Central memory CD8-positive, alpha-beta T cell (primary cell): ENCODE measurements around the gene NAT9.
A peak's percentile ranks its signal among the peaks of the same experiment; 100 is the strongest.

Experiments
- ATAC-seq: fragments of 150-1000 bp; cut with Tn5 transposase; replicated peaks from 2 replicates; pipeline ENCODE4 v1.10.0; 2022; ENCODE audit warnings: mild to moderate bottlenecking, moderate FRiP score, moderate number of reproducible peaks; ENCODE audit not compliant: poor library complexity, severe bottlenecking; ENCODE audit errors: extremely low read depth
- DNase-seq, 2 donors: peaks; one replicate each; pipeline ENCODE4 v3.0.0; 2021; ENCODE audit warnings: low spot score in 2 of 2
- H3K27ac Mint-ChIP-seq: one replicate; pipeline ENCODE4 v1.8.0; 2022; ENCODE audit warnings: low read depth, mild to moderate bottlenecking, moderate library complexity, mixed read lengths
- H3K27me3 Mint-ChIP-seq: one replicate; pipeline ENCODE4 v1.8.0; 2022; ENCODE audit warnings: mixed read lengths
- H3K36me3 Mint-ChIP-seq: one replicate; pipeline ENCODE4 v1.8.0; 2022; ENCODE audit warnings: mild to moderate bottlenecking, moderate library complexity, mixed read lengths; ENCODE audit not compliant: insufficient read depth
- H3K4me1 Mint-ChIP-seq: one replicate; pipeline ENCODE4 v1.8.0; 2022; ENCODE audit warnings: mixed read lengths
- H3K4me3 Mint-ChIP-seq: one replicate; pipeline ENCODE4 v1.8.0; 2022; ENCODE audit warnings: mild to moderate bottlenecking, moderate library complexity, mixed read lengths
- H3K9me3 Mint-ChIP-seq: one replicate; pipeline ENCODE4 v1.8.0; 2022; ENCODE audit warnings: mixed read lengths

NAT9 gene

DNA sequence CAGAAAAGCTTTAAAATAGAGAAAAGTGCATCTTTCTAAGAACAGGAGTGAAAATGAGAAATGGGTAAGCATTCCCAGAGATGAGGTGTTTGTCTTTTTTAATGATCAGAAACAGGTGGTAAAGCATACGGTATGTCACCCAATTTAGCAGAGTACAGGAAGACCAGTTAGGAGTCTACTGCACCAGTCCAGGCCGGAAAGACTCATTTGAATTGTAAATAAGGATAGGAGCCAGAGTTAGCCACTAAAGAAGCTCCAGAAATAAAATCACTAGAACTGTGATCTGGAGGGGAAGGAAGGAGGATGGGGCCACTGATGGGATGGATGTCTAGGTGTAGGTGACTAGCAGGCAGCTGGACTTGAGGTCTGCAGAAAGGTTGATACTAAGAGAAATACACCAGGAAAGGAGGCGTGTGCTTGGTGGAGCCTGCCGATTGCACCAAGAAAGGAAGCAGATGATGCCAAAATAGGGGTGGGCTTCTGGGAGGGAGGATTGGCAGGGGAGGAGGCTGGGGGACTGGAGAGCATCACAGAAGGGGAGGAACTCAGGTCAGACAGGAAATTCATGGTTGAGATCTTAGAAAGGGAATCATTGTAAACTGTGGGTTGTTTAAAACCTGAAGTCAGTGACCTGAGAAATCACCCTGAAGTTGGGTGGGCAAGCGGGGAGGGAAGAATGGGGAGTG is 8.1 kb upstream of the NAT9 start:
- Mint-ChIP-seq H3K36me3 (peaks cover 25% of the 10 kb centered on the region), H3K9me3 (no peaks in the 10 kb centered on the region), H3K4me1 (peaks cover 53% of the 10 kb centered on the region), H3K27ac (peak overlapping the region; percentile 47), H3K27me3 (no peaks in the 10 kb centered on the region), H3K4me3 (no peak overlapping the region)
- DNase-seq (no peak), ATAC-seq (no peak)

GRCh38 chr17:74782571-74782970 is 6.4 kb upstream of the NAT9 start:
- ATAC-seq (no peak), DNase-seq (no peak)
- H3K4me3 Mint-ChIP-seq = no peak overlapping the region
- H3K4me1 Mint-ChIP-seq = peaks cover 57% of the 10 kb centered on the region
- peaks cover 18% of the 10 kb centered on the region for H3K36me3 Mint-ChIP-seq
- H3K27ac Mint-ChIP-seq = no peak overlapping the region
- no peaks in the 10 kb centered on the region for H3K27me3 Mint-ChIP-seq
- no peaks in the 10 kb centered on the region for H3K9me3 Mint-ChIP-seq

DNA sequence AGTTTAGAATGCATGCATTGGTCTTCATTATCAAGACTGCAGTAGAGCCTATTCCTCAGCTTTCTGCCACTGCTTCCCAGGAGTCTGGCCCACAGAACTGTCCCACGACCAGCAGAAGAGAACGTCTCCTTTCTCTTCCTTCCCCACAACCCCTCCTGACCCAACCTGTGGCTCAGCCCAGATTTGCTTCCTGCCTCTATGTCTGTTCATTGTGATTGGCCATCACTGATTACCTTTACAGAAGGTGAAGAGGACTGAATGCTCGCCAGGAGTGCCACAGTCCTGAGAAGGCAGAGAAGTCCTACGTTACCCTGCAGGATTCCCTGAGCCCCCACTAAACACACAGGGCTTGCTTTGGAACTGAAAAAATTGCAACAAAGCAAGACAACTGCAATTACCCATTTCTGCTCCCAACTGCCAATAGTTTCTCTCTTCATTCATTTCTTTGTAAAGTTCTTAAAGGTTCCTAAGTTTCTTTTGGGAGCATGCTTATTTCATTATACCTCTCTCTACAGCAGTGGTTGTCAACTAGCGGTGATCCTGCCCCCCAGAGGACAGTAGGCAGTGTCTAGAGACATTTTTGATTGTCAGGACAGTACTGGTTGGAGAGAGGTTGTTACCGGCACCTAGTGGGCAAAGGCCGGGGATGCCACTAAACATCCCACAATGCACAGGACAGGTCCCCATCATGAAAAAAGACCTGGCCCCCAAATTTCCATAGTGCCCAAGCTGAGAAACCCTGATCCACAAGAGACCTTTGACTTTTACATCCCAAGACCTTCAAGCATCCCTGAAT is 4.5 kb upstream of the NAT9 start:
- ATAC-seq (peak; percentile 31), DNase-seq (peak in 1 of 2 donors; percentile 29)
- no peaks in the 10 kb centered on the region for H3K27me3 Mint-ChIP-seq
- H3K9me3 Mint-ChIP-seq = no peaks in the 10 kb centered on the region
- peak overlapping the region; percentile 73 for H3K27ac Mint-ChIP-seq
- peaks cover 23% of the 10 kb centered on the region for H3K36me3 Mint-ChIP-seq
- H3K4me1 Mint-ChIP-seq = peaks cover 76% of the 10 kb centered on the region
- H3K4me3 Mint-ChIP-seq = peak overlapping the region; percentile 64

DNA sequence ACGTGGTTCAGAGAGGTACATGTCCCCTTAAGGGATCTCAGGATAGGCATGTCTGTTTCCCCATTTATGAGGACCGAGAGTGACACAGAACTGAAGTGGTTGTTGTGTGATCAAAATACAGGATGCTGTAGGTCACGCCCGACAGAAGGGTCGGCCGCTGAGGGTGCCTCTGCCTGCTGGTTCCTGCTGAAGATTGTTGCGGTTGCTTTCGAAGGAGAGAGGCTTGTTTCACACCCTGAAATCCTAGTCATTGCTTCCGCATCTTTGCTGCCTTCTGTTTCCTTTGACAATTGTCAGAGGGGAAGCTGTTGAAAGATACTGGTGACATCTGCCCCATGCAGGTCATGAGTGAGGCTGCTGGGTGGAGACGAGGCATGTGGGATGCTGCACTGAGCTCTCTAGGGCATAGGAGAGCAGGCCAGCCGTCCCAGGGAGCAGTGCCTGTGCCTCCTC is 3.8 kb upstream of the NAT9 start:
- ATAC-seq (peak; percentile 77), DNase-seq (peak; percentile 41 to 71)
- H3K27me3 Mint-ChIP-seq = no peaks in the 10 kb centered on the region
- H3K4me1 Mint-ChIP-seq = peaks cover 75% of the 10 kb centered on the region
- peak overlapping the region; percentile 73 for H3K27ac Mint-ChIP-seq
- peak overlapping the region; percentile 64 for H3K4me3 Mint-ChIP-seq
- peaks cover 23% of the 10 kb centered on the region for H3K36me3 Mint-ChIP-seq
- H3K9me3 Mint-ChIP-seq = no peaks in the 10 kb centered on the region

GRCh38 chr17:74779501-74779900 is 3.4 kb upstream of the NAT9 start:
- H3K27ac Mint-ChIP-seq = peak overlapping the region; percentile 73
- H3K9me3 Mint-ChIP-seq = no peaks in the 10 kb centered on the region
- H3K27me3 Mint-ChIP-seq = no peaks in the 10 kb centered on the region
- DNase-seq (no peak), ATAC-seq (no peak)
- peak overlapping the region; percentile 64 for H3K4me3 Mint-ChIP-seq
- peaks cover 23% of the 10 kb centered on the region for H3K36me3 Mint-ChIP-seq
- peaks cover 71% of the 10 kb centered on the region for H3K4me1 Mint-ChIP-seq

DNA sequence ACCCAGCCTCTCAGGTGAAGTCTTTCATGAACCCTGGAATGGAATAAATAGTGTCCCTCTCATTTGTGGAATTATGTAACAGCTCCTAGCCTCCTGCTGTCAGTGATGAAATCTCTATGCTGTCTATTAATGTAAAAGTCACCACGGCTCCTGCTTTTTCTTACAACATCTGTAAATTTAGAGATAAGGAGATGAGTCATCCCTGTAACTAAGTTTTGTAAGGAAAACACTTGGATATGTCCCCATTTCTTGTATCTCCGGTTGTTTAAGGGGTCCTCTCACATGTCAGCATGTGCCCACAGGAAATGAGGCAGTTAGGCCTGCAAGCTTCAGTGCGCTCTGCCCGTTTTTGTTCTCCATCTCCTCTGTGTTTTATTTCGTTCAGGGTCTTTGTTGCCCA is 2.8 kb upstream of the NAT9 start:
- H3K4me3 Mint-ChIP-seq = peak overlapping the region; percentile 31
- no peak overlapping the region for H3K27ac Mint-ChIP-seq
- peaks cover 23% of the 10 kb centered on the region for H3K36me3 Mint-ChIP-seq
- H3K27me3 Mint-ChIP-seq = no peaks in the 10 kb centered on the region
- H3K4me1 Mint-ChIP-seq = peaks cover 65% of the 10 kb centered on the region
- ATAC-seq = no peak
- DNase-seq = no peak
- no peaks in the 10 kb centered on the region for H3K9me3 Mint-ChIP-seq

DNA sequence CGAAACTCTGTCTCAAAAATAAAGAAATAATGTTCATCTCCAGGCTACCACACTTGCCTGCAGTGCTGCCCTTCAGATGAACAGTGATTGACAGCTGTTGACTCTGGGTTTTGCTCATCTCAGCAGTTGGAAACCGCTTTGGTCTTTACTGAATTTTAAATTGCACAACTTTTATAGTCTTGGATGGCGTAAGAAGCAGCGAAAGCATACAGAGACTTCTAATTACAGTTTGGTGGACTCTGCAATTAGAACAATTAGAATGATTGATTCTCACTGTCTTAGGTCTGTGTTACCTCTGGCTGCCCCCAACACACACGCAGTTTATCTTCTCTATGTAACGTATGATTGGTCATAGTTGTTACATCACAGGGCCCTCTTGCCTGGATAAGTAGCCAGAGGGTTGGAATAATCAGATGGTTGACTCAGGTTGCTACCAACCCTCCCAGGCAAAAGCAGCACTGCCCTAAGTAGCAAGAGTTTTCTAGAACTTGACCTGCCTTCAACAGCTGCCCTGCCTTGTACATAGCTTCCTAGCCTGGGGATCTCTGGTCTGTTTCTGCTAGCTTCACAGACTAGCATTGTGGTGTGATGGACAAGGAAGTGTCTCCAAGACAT is 1.9 kb upstream of the NAT9 start:
- H3K36me3 Mint-ChIP-seq = peaks cover 28% of the 10 kb centered on the region
- H3K27me3 Mint-ChIP-seq = no peaks in the 10 kb centered on the region
- no peak overlapping the region for H3K27ac Mint-ChIP-seq
- H3K4me3 Mint-ChIP-seq = peak overlapping the region; percentile 27
- peaks cover 65% of the 10 kb centered on the region for H3K4me1 Mint-ChIP-seq
- H3K9me3 Mint-ChIP-seq = no peaks in the 10 kb centered on the region
- DNase-seq (no peak), ATAC-seq (no peak)

DNA sequence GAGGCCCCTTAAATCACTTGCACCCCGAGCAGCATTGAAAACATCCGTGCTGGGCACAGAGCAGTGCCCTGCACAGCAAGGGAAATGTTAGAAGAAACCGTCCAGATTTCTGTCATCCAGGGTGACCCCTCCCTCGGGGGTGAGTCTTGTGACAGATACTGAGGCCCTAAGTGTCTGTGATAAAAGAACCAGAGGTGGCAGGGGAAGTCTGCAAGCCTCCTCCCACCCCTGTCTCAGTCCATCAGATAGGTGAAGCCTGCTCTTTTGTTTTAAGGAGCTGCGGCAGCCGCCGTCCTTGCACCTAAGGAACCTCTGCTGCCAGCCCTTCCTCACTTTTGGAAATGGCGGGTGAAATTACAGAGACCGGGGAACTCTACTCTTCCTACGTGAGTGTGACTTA is 845 bp upstream of the NAT9 start:
- Mint-ChIP-seq H3K27ac (peak overlapping the region; percentile 92), H3K36me3 (peaks cover 27% of the 10 kb centered on the region), H3K9me3 (no peaks in the 10 kb centered on the region), H3K27me3 (no peaks in the 10 kb centered on the region), H3K4me3 (peak overlapping the region; percentile 94), H3K4me1 (peaks cover 68% of the 10 kb centered on the region)
- ATAC-seq = no peak
- no peak for DNase-seq

GRCh38 chr17:74775409-74776043 is 619 bp downstream of the NAT9 start:
- H3K4me3 Mint-ChIP-seq = peak overlapping the region; percentile 94

GRCh38 chr17:74773871-74774286 is 2.3 kb downstream of the NAT9 start:
- Mint-ChIP-seq H3K4me3 (no peak overlapping the region), H3K36me3 (peaks cover 39% of the 10 kb centered on the region), H3K27ac (no peak overlapping the region), H3K4me1 (peaks cover 61% of the 10 kb centered on the region), H3K27me3 (no peaks in the 10 kb centered on the region), H3K9me3 (no peaks in the 10 kb centered on the region)
- DNase-seq = no peak
- no peak for ATAC-seq

More at GRCh38 chr17:74775409-74776043, 619 bp downstream of the NAT9 start:
- Mint-ChIP-seq H3K27me3 (no peaks in the 10 kb centered on the region), H3K27ac (peak overlapping the region; percentile 92), H3K9me3 (no peaks in the 10 kb centered on the region), H3K36me3 (peaks cover 31% of the 10 kb centered on the region), H3K4me1 (peaks cover 63% of the 10 kb centered on the region)
- ATAC-seq = no peak
- DNase-seq = no peak

GRCh38 chr17:74773414-74773813 is 2.7 kb downstream of the NAT9 start:
- Mint-ChIP-seq H3K27ac (no peak overlapping the region), H3K9me3 (no peaks in the 10 kb centered on the region), H3K4me1 (peaks cover 64% of the 10 kb centered on the region), H3K36me3 (peaks cover 43% of the 10 kb centered on the region), H3K27me3 (no peaks in the 10 kb centered on the region), H3K4me3 (no peak overlapping the region)
- no peak for DNase-seq
- ATAC-seq = no peak

DNA sequence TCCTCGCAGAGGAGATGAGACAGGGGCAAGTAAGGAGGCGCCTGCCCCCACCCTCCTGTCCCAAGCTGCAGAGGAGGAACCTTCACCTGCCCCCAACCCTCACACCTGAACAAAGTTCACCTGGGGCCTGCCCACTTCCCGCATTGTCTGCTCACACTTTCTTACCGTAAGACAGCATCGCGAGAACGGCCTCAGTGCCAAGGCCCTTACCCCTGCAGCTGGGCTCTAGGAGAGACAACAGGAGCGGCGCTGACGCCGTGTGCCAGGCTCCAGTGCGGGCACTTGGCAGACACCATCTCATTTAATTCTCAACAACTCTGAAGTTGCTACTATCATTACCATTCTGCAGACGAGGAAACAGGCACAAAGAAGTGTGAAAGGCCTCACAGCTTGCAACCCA is 4.1 kb downstream of the NAT9 start:
- Mint-ChIP-seq H3K4me3 (no peak overlapping the region), H3K9me3 (no peaks in the 10 kb centered on the region), H3K27ac (peak overlapping the region; percentile 53), H3K36me3 (peaks cover 52% of the 10 kb centered on the region), H3K27me3 (no peaks in the 10 kb centered on the region), H3K4me1 (peaks cover 58% of the 10 kb centered on the region)
- DNase-seq = no peak
- ATAC-seq = no peak
